Cerebellar nuclear complex (tissue), 1 donor: Measurements from ENCODE around the gene MRPS27.

Experiments
- DNase-seq, 2 experiments: peaks; one replicate each; lab custom pipeline; 2025; lab: John Stamatoyannopoulos, UW

Gene MRPS27

GRCh38 chr5:72256536-72256935 is 63.5 kb downstream of the MRPS27 start:
- no peak for DNase-seq

- DNase-seq, result no peak
Measured at GRCh38 chr5:72255670-72256069, 64.4 kb downstream of the MRPS27 start.

- DNase-seq, result no peak
Measured at GRCh38 chr5:72255237-72255636, 64.8 kb downstream of the MRPS27 start.

- DNase-seq, result peak; percentile 68 to 88
Measured at GRCh38 chr5:72252574-72253155, 67.4 kb downstream of the MRPS27 start.

GRCh38 chr5:72252008-72252407 is 68.0 kb downstream of the MRPS27 start:
- no peak for DNase-seq

DNA sequence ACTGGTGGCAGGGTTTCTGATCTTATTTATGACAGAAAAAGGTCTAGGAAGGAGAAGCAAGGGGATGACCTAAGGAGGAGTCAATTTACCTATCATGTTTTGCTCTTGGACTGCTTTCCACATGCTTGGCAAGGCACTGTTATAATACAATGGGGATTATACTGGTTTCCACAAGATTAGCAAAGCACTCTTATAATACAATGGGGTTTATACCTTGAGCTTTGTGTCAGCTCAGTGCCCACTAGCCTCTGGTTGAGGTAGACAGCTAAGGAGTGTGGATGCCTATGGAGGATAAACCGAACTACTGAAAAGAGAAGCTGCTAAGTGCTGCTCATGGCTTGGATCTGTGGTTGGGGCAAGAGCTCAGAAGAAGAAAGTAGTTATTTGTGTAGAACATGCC is 68.7 kb downstream of the MRPS27 start:
- DNase-seq, result no peak

DNA sequence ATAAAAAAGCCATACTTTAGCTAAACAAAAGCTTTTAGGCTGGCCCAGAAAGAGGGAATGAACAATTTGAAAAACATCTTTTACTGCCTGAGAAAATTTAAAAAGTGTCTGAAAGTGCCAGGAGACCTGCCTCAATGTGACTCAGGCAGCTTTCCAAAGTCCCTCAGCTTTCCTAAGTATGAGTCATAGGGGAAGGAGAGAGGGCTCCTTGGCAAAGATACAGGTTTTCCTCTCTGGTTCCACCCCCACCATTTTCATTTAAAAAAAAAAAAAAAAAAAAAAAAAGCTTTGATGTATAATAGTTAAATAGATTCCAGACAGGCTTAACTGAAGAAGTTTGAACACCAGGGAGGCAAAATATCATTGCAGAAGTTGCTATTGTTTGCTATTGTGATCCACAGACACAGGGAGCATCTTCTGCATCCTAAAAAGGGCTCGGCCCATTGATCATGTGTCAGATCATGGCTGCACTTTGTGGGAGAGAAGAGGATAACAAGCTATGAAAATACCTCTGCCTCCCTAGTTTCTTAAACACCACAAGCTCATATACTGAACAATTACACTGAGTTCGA is 71.5 kb downstream of the MRPS27 start:
- no peak for DNase-seq

DNA sequence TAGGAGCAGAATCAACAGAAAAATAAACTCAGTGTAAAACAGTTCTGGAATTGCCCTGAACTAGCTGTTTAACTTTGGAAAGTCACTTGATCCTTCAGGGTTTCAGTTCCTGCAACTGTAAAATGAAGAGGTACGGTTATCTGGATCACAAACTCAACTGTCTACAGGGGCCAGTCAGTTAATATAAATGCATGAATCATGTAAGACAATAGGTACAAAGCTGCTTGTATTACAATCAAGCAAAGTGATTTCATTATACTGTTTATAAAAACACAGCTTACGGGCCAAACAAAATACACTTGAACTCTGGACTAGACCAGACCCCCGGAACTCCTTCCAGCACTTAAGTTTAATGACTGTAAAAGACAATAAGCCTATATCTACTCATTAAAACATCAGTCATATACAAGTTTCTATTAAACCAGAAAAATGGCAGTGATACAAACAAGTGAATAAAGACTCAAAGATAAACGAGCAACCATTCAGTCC is 73.0 kb downstream of the MRPS27 start:
- no peak for DNase-seq

DNA sequence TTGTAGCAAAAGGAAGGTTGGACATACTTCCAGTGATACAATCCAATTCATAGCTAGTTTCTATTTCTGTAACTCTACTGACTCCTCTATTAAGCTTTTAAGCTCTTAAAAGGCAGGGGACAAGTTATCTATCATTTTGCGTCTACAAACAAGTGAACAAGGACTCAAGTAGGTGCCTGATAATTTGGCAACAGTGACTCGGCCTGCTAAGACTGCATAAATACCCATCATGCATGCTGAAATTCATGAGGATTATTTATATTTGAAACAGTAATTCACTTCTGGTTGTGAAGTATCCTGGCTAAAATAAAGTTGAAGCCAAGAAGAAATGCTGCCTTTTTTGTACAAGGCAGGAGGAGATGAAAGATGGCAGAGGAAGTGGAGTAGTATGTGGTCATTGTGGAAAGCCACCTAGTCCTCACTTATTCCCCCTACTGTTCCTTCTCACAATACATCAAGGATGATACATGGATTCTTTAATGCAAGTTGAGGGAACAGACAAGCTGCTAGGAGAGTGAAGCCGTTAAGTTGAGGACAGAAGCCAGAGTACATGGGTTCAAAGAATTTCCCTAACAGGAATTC is 74.0 kb downstream of the MRPS27 start:
- DNase-seq, result no peak

- no peak for DNase-seq
Measured at GRCh38 chr5:72245546-72245945, 74.5 kb downstream of the MRPS27 start.

DNA sequence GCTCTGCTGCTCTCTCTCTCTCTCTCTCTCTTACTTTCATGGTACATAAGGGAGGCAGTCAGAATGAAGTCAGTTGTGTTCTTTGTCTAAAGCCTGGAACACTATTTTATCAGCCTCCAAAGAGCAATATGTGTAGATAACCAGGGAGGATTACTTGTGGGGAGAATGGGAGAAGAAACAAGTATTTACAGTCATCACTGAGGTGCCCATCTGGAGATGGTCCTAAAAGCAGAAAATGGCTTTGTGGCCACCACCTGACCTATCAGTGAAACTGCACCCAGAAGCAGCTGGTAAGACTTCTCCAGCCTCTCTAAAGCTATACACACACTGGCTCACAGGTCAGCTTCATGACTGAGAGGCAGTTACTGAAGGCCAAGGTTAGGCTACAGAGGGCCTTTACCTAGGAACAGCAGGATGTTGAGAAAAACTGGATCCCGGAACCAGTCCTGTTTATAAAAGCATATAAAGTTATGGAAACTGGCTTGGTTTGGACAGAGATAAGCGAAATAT is 75.1 kb downstream of the MRPS27 start:
- peak; percentile 5 to 28 for DNase-seq

DNA sequence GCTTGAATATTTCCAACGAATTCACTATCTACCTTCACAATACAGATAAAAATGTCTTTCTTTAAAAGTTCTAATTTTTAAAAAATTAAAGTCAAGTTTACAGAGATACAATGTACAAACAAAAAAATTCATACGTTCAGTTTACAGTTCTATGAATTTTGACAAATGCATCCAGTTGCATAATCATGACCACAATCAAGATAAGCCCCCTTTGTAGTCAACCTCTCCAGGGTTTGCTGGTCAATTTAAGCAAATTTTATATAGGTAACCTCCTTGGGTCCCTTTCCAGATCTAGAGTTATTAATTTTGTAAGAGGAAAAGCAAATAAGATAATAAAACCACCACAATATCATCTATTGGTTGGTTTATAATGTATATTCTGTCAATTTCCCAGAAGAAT is 76.3 kb downstream of the MRPS27 start:
- DNase-seq, result no peak

GRCh38 chr5:72242796-72243475 is 77.1 kb downstream of the MRPS27 start:
- DNase-seq, result peak in 1 of 2 experiments; percentile 65

DNA sequence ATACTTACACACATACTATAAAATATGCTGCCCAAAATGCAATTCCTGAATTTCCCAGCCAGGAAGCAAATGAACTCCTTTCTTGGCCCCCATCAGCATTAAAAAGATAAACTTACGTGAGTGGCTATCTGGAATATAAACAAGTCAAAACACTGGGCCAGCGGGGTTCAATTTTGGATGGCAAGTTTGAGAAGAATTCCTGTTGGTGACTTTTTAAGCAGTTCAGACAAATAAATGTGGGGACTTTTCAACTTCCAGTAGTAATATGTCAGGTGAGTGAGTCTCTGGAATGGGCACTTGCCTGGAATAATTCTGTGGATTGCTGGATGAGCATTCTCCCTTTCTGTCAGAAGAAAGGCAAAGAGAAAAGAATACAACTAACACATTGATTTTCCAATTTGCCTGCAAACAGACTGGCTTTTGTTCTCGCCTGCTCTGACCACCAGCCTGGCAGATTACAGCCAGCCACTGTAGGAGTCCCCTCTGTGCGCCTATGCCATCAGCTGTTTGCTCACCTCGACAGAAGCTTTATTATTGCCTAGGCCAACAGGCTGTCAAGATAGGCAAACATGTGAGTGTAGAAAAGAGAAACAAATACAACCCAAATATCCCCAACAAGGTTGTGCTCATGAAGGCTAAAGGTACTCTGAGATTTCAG is 78.6 kb downstream of the MRPS27 start:
- no peak for DNase-seq

DNA sequence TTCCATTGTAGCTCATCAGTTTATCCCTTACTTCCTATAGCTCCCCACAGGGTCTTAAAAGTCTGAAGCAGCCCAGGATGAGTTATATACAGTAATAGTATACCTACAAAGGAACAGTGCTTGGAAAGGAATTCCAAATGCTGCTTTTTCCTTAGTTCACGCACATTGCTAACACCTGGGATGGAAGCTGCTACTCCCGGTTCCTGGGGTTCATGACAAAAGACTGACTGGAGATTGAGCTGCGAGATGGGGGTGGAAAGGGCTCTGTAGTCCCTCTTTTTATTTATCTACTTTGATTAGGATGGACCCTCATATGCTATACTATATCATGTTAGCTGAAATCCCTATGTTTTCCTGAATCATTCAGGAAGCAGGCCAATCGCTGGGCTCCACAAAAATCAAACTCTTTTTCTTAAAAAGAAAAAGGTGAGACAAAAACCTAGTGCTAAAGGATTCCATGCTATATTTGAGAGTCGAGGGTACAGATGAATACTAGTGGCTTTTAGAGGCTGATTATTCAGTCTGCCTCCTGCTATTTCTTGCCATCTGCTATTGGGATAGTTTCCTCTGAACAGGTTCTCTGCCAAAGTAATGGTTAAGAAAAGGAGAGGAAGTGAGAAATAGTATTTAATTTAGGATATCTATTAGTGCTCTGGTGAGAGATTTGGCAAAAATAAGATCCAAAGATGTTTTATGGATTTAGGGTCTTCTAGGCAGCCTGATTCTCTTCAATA is 81.2 kb downstream of the MRPS27 start:
- peak in 1 of 2 experiments; percentile 72 for DNase-seq

DNA sequence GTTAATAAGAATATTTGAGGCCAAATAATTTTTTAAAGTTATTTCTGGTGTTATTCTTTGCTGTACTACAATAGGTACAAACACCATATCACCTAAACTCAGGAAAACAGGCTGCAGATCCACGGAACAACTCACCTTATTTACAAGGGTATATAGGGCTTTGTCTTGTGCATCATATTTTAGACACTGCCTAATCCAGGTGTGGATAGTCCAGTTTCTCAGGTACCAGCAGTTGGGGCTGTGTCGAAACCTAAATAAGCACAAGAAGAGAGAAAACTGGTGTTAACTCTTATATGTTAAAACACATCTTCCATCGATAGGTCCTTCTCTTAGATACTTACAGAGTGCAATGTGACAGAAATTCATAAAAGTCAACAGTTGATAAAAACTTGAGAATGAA is 82.2 kb downstream of the MRPS27 start:
- DNase-seq, result no peak

- DNase-seq, result no peak
Measured at GRCh38 chr5:72237415-72237814, 82.6 kb downstream of the MRPS27 start.

- DNase-seq, result no peak
Measured at GRCh38 chr5:72235725-72236124, 84.3 kb downstream of the MRPS27 start.

- no peak for DNase-seq
Measured at GRCh38 chr5:72234868-72235267, 85.2 kb downstream of the MRPS27 start.

DNA sequence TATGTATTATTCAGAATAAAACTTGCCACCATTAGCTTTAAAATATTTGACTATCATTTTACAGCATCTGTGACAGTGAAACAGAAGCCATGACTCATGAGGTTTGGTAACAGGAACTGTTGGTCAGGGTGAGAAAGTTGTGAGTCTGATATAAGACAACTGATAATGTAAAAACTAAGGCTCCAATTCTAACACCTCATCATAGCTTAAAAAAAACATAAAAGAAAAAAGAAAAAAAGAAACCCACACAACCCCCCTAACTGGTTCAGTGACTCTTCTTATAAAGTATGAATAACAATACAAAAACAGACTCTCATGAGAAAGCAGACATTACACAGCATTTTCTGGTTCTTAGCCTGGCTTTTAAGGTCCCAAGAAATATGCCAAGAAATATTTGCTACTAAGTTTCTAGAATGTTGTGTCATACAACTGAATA is 85.8 kb downstream of the MRPS27 start:
- no peak for DNase-seq

DNA sequence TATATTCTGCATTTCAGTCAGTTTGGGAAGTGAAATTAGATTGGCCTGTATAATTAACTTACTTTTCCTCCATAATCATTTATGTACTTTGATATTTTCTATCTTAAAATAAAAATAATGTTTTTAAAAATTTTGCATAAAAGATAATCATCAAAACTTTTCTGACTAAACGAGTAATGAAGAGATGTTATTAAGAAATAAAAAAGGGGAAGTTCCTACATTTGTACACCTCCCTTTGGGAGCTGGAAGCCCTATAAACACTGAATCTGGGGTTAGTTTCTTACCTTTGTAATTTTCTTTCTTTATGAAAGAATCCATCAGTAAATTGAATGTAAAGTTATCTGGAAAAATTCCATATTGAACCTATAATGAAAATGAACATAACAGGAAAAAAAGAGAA is 86.2 kb downstream of the MRPS27 start:
- DNase-seq, result no peak

DNA sequence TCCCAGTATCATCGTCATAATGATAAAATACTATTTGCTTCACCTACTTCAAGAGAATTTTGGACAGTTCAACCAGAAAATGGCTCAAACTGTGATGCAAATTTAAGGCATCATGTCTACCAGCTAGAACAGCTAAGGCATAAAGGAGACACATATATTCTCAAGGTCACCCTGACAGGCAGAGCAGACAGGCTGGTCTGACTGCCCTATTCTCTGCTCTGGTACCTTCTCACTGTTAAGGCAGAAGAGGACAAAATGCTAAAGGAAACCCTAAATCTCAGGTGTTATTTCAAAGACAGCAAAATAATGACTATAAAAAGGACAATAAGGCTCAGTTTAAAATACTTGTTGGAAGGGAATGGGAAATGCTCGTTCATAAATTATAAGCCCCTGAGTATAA is 87.2 kb downstream of the MRPS27 start:
- no peak for DNase-seq
